OCI-LY7 (cell line): ENCODE results near the gene TBPL1.

Source experiments
- CTCF ChIP-seq: fragments of 200-600 bp; sonication (generic); conservative IDR thresholded peaks from 2 replicates; pipeline ENCODE4 v1.5.1; 2014; ENCODE audit warnings: mild to moderate bottlenecking, antibody characterized with exemption, low read length, moderate library complexity, mixed read lengths
- EZH2phosphoT487 ChIP-seq: fragments of 200-600 bp; sonication (generic); IDR thresholded peaks from 2 replicates; pipeline ENCODE4 v1.6.1; 2018; ENCODE audit warnings: low read depth, borderline replicate concordance, mild to moderate bottlenecking, mixed run types, antibody characterized with exemption, low read length, moderate library complexity, mixed read lengths

GRCh38 chr6:133961831-133962230, 8.8 kb downstream of the TBPL1 start:
- no peak for TF ChIP-seq CTCF
- TF ChIP-seq EZH2phosphoT487 = no peak
